Erythroblast (primary cell): ENCODE results near the gene IRF2.

Experiments used
- GATA1 ChIP-seq: IDR thresholded peaks from 2 replicates; pipeline ENCODE4 v1.6.1; 2011; ENCODE audit warnings: low read depth, mild to moderate bottlenecking, control low read depth, low read length, moderate library complexity
- POLR2A ChIP-seq: IDR thresholded peaks from 2 replicates; pipeline ENCODE4 v1.6.1; 2011; ENCODE audit warnings: mild to moderate bottlenecking, low read length

- TF ChIP-seq POLR2A (no peak), GATA1 (no peak)
These were observed 5.2 kb upstream of the IRF2 start for GRCh38 chr4:184479516-184479950.
